Activated CD4-positive, alpha-beta T cell treated with anti-CD3 and anti-CD28 coated beads, Interleukin-10, Interleukin-2, amounts not matched to agents 100 ng/mL and 50 ng/mL, durations not matched to agents 16 hours and 8 hours (primary cell): ENCODE measurements around the gene GPC4.

Experiments
- DNase-seq: peaks from one replicate; pipeline ENCODE4 v3.0.0-alpha.2; 2020

Gene GPC4

GRCh38 chrX:133415276-133416105 is at the start of gene GPC4:
Gene GPC4, minus strand, starts transcription at chrX:133415489. Its CDS starts 524 bp downstream, at chrX:133414965.
- no peak for DNase-seq

- DNase-seq: no peak
These were observed 45.9 kb upstream of the GPC4 start for GRCh38 chrX:133461231-133461630.

GRCh38 chrX:133454924-133455323 is 39.6 kb upstream of the GPC4 start:
- DNase-seq: no peak

GRCh38 chrX:133454491-133454914 is 39.2 kb upstream of the GPC4 start:
- DNase-seq: no peak

GRCh38 chrX:133448512-133449076 is 33.3 kb upstream of the GPC4 start:
- no peak for DNase-seq

- DNase-seq: no peak
These were observed 29.9 kb upstream of the GPC4 start for GRCh38 chrX:133444952-133445831.

GRCh38 chrX:133444196-133444595 is 28.9 kb upstream of the GPC4 start:
- no peak for DNase-seq

GRCh38 chrX:133440797-133441163 is 25.5 kb upstream of the GPC4 start:
- DNase-seq: no peak

- no peak for DNase-seq
These were observed 24.9 kb upstream of the GPC4 start for GRCh38 chrX:133440081-133440796.

- DNase-seq: no peak
These were observed 22.5 kb upstream of the GPC4 start for GRCh38 chrX:133437766-133438165.

- no peak for DNase-seq
These were observed 22.1 kb upstream of the GPC4 start for GRCh38 chrX:133437356-133437755.

GRCh38 chrX:133435544-133436124 is 20.3 kb upstream of the GPC4 start:
- DNase-seq: no peak

GRCh38 chrX:133434197-133434820 is 19.0 kb upstream of the GPC4 start:
- DNase-seq: no peak

- no peak for DNase-seq
These were observed 4.6 kb upstream of the GPC4 start for GRCh38 chrX:133419911-133420310.

- no peak for DNase-seq
These were observed 3.3 kb upstream of the GPC4 start for GRCh38 chrX:133418588-133418987.

GRCh38 chrX:133417364-133417763 is 2.1 kb upstream of the GPC4 start:
- no peak for DNase-seq

GRCh38 chrX:133414406-133415275 is 648 bp downstream of the GPC4 start:
- no peak for DNase-seq

GRCh38 chrX:133413218-133413925 is 1.9 kb downstream of the GPC4 start:
- DNase-seq: no peak

GRCh38 chrX:133412665-133413064 is 2.6 kb downstream of the GPC4 start:
- DNase-seq: no peak

GRCh38 chrX:133412246-133412645 is 3.0 kb downstream of the GPC4 start:
- no peak for DNase-seq
